OCI-LY1 (cell line): ENCODE results near the gene TMEM178B.

ENCODE experiments used
- H2AFZ ChIP-seq: fragments of 200-600 bp; sonication (generic), shearing (Covaris generic); 2 replicates; pipeline ENCODE4 v1.6.0; 2014; ENCODE audit warnings: antibody characterized with exemption, mild to moderate bottlenecking, low read length
- H3F3A ChIP-seq: fragments of 200-600 bp; sonication (generic), shearing (Covaris generic); 2 replicates; pipeline ENCODE4 v1.6.0; 2014; ENCODE audit warnings: mild to moderate bottlenecking, antibody characterized with exemption, low read length, moderate library complexity; ENCODE audit not compliant: insufficient read depth
- H3K27ac ChIP-seq: fragments of 200-600 bp; sonication (generic); 2 replicates; pipeline ENCODE4 v1.5.1; 2014; ENCODE audit warnings: low read length, mixed run types, mild to moderate bottlenecking, low read depth; ENCODE audit not compliant: poor library complexity, severe bottlenecking
- H3K27me3 ChIP-seq: fragments of 200-600 bp; sonication (generic); 2 replicates; pipeline ENCODE4 v1.6.0; 2014; ENCODE audit warnings: antibody characterized with exemption, mild to moderate bottlenecking, low read length, moderate library complexity; ENCODE audit not compliant: insufficient read depth
- H3K36me3 ChIP-seq: fragments of 200-600 bp; sonication (generic); 2 replicates; pipeline ENCODE4 v1.6.1; 2014; ENCODE audit warnings: mild to moderate bottlenecking, antibody characterized with exemption, low read length, moderate library complexity, mixed read lengths; ENCODE audit not compliant: insufficient read depth
- H3K4me1 ChIP-seq: fragments of 200-600 bp; sonication (generic); 2 replicates; pipeline ENCODE4 v1.5.1; 2014; ENCODE audit warnings: mild to moderate bottlenecking, low read length, moderate library complexity; ENCODE audit not compliant: insufficient read depth, severe bottlenecking
- H3K4me2 ChIP-seq: fragments of 200-600 bp; sonication (generic), shearing (Covaris generic); 2 replicates; pipeline ENCODE4 v1.6.1; 2014; ENCODE audit warnings: low read length
- H3K4me3 ChIP-seq: fragments of 200-600 bp; sonication (generic); 2 replicates; pipeline ENCODE4 v1.5.1; 2014; ENCODE audit warnings: low read length, low read depth, mild to moderate bottlenecking, mixed read lengths; ENCODE audit not compliant: poor library complexity, severe bottlenecking
- H3K79me2 ChIP-seq: fragments of 200-600 bp; shearing (Covaris generic); 2 replicates; pipeline ENCODE4 v1.6.1; 2016; ENCODE audit warnings: mixed run types, low read length, mixed read lengths; ENCODE audit not compliant: insufficient read depth
- H3K9ac ChIP-seq: fragments of 200-600 bp; sonication (generic), shearing (Covaris generic); 2 replicates; pipeline ENCODE4 v1.6.1; 2014; ENCODE audit warnings: mild to moderate bottlenecking, low read length, mixed read lengths
- H3K9me2 ChIP-seq: fragments of 200-600 bp; sonication (generic), shearing (Covaris generic); 2 replicates; pipeline ENCODE4 v1.6.1; 2014; ENCODE audit warnings: low read depth, mild to moderate bottlenecking, low read length, mixed read lengths
- H3K9me3 ChIP-seq: fragments of 200-600 bp; shearing (Covaris generic); 2 replicates; pipeline ENCODE4 v1.6.1; 2014; ENCODE audit warnings: low read length, mixed read lengths
- H4K20me1 ChIP-seq: fragments of 200-600 bp; sonication (generic), shearing (Covaris generic); 2 replicates; pipeline ENCODE4 v1.6.0; 2016; ENCODE audit warnings: mild to moderate bottlenecking, low read length; ENCODE audit not compliant: insufficient read depth
- EZH2 ChIP-seq: fragments of 200-600 bp; sonication (generic), shearing (Covaris generic); IDR thresholded peaks from 2 replicates; pipeline ENCODE4 v1.8.0; 2017; ENCODE audit warnings: borderline replicate concordance, mixed run types, mild to moderate bottlenecking, antibody characterized with exemption, low read length, moderate library complexity, mixed read lengths
- TF ChIP-seq, protein P1 (sequence below): fragments of 200-600 bp; sonication (generic), shearing (Covaris generic); IDR thresholded peaks from 2 replicates; pipeline ENCODE4 v1.5.1; 2017; ENCODE audit warnings: mild to moderate bottlenecking, antibody characterized with exemption, low read length, moderate library complexity, mixed read lengths

The TMEM178B gene

DNA sequence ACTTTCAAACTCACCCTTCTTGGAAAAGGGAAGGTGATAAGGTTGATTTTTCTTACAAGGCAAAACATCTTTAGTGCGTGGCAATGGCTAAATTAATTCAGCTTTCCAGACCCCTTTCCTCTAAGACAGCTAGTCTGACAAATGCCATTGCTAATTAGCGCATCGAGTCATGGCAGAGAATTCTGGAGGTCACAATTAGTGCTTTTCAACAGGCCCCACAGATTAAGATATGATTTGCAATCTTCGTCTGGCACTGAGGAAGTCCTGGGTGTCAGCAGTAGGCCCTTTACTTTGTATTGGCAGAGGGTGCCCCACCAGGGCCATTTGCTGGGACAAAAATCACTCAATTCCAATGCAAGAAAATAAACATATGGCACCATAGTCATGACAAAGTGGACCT lies 288.1 kb downstream of the TMEM178B start:
- Histone ChIP-seq H4K20me1 (no peaks in the 10 kb centered on the region), H2AFZ (no peak overlapping the region), H3K27me3 (no peaks in the 10 kb centered on the region; the same call in none of the 2 replicates), H3K9me3 (no peaks in the 10 kb centered on the region), H3K4me1 (no peaks in the 10 kb centered on the region), H3K27ac (no peak overlapping the region), H3K79me2 (no peaks in the 10 kb centered on the region), H3K36me3 (no peaks in the 10 kb centered on the region), H3K9me2 (no peaks in the 10 kb centered on the region), H3K9ac (no peak overlapping the region), H3F3A (no peaks in the 10 kb centered on the region), H3K4me2 (no peak overlapping the region), H3K4me3 (no peak overlapping the region)
- no peak for TF ChIP-seq EZH2
- TF ChIP-seq, protein P1, sequence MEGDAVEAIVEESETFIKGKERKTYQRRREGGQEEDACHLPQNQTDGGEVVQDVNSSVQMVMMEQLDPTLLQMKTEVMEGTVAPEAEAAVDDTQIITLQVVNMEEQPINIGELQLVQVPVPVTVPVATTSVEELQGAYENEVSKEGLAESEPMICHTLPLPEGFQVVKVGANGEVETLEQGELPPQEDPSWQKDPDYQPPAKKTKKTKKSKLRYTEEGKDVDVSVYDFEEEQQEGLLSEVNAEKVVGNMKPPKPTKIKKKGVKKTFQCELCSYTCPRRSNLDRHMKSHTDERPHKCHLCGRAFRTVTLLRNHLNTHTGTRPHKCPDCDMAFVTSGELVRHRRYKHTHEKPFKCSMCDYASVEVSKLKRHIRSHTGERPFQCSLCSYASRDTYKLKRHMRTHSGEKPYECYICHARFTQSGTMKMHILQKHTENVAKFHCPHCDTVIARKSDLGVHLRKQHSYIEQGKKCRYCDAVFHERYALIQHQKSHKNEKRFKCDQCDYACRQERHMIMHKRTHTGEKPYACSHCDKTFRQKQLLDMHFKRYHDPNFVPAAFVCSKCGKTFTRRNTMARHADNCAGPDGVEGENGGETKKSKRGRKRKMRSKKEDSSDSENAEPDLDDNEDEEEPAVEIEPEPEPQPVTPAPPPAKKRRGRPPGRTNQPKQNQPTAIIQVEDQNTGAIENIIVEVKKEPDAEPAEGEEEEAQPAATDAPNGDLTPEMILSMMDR: no peak

DNA sequence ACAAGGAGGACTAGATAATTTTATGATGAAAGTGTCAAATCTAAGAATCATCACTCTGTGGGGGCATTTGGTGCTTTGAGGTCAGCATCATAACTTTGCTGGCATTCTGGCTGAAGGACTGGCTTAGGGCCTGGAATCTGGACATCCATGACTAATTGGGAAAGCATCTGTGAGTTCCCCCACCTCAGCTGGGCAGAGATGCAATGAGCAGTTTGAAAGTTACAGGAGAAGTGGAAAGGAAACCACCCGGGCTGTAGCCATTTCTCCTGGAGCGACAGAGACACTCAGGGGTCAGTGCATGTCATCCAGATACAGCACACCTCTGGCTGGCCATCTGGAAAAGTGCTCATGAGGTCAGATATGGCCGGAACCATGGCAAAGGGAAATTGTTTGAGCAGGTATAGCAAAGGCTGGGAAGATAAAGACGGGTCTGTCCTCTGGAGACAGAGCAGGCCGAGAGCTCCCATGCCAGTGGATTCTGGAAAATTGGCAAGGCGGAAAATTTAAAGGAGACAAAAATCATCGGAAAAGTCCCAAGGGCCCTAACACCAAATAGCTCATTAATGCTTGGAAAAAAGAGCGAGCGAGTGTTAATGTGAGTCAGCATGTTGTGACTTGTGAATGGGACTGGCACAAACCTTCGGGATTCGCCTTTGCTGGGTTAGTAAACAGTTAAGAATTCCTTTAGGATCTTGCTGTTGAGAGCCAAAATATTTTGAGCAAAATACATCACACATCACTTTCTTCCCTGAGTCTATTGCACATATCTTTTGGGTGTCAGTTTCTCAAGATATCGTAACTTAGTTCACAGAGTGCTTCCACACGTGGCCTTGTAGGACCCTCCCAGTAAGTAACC lies 288.9 kb downstream of the TMEM178B start:
- H3K79me2 ChIP-seq: no peaks in the 10 kb centered on the region
- H3K4me2 ChIP-seq: no peak overlapping the region
- no peak overlapping the region for H3K4me3 ChIP-seq

DNA sequence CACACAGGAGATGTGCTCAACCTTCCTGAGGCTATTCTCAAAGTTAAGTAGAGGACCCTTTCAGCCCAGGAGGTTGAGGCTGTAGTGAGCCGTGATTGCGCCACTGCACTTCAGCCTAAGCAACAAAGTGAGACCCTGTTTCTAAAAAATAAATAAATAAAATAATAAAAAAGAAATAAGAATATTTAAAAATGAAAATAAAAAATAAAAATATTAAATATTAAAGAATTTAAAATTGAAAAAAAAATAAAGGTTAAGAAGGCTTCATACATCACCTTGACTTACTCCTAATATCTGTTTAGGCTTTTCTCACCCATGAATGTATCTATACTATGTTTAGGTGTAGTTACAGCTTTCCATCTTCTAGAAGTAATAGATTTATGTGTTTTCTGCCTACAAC lies 289.9 kb downstream of the TMEM178B start:
- H4K20me1 ChIP-seq: no peaks in the 10 kb centered on the region
- no peaks in the 10 kb centered on the region; the same call in 1 of the 2 replicates for H3K27me3 ChIP-seq
- TF ChIP-seq EZH2: no peak
- TF ChIP-seq, protein P1: no peak
- no peaks in the 10 kb centered on the region for H3K79me2 ChIP-seq
- no peak overlapping the region for H3K4me3 ChIP-seq
- H3F3A ChIP-seq: no peaks in the 10 kb centered on the region
- no peak overlapping the region for H3K9ac ChIP-seq
- H2AFZ ChIP-seq: no peak overlapping the region
- no peaks in the 10 kb centered on the region for H3K36me3 ChIP-seq
- H3K27ac ChIP-seq: no peak overlapping the region
- H3K4me2 ChIP-seq: no peak overlapping the region
- H3K4me1 ChIP-seq: no peaks in the 10 kb centered on the region
- H3K9me2 ChIP-seq: no peaks in the 10 kb centered on the region
- H3K9me3 ChIP-seq: no peaks in the 10 kb centered on the region

More for the DNA sequence above, 288.9 kb downstream of the TMEM178B start:
- H3K27me3 ChIP-seq: no peaks in the 10 kb centered on the region; the same call in none of the 2 replicates
- TF ChIP-seq, protein P1: no peak
- TF ChIP-seq EZH2: no peak
- H3K9ac ChIP-seq: no peak overlapping the region
- H3K9me2 ChIP-seq: no peaks in the 10 kb centered on the region
- no peaks in the 10 kb centered on the region for H3K36me3 ChIP-seq
- H3K9me3 ChIP-seq: no peaks in the 10 kb centered on the region
- no peaks in the 10 kb centered on the region for H3F3A ChIP-seq
- no peaks in the 10 kb centered on the region for H3K4me1 ChIP-seq
- no peak overlapping the region for H3K27ac ChIP-seq
- no peak overlapping the region for H2AFZ ChIP-seq
- no peaks in the 10 kb centered on the region for H4K20me1 ChIP-seq
